IPS-NIHi7 (cell line): ENCODE measurements around the gene TAB3.
"Not testable (repeated sequence)": the region's sequence is repeated elsewhere in the genome, so short reads cannot be mapped to it uniquely, and the experiment has no call there.

Experiments
- DNase-seq: peaks from one replicate; pipeline ENCODE4 v3.0.0; 2012; ENCODE audit warnings: mixed read lengths; ENCODE audit errors: extremely low spot score

TAB3 gene

GRCh38 chrX:30816079-30816478 lies 73.0 kb downstream of the TAB3 start:
- DNase-seq, result no peak

GRCh38 chrX:30814978-30815377 lies 74.1 kb downstream of the TAB3 start:
- DNase-seq, result no peak

GRCh38 chrX:30812326-30812725 lies 76.7 kb downstream of the TAB3 start:
- no peak for DNase-seq

- DNase-seq, result no peak
Measured at GRCh38 chrX:30806187-30806728, 82.8 kb downstream of the TAB3 start.

- DNase-seq, result no peak
Measured at GRCh38 chrX:30804462-30804861, 84.6 kb downstream of the TAB3 start.

- DNase-seq, result no peak
Measured at GRCh38 chrX:30800901-30801300, 88.2 kb downstream of the TAB3 start.

- no peak for DNase-seq
Measured at GRCh38 chrX:30799327-30799726, 89.7 kb downstream of the TAB3 start.

GRCh38 chrX:30798810-30799209 lies 90.2 kb downstream of the TAB3 start:
- DNase-seq, result no peak

- DNase-seq, result not testable (repeated sequence)
Measured at GRCh38 chrX:30797301-30797700, 91.8 kb downstream of the TAB3 start.

- no peak for DNase-seq
Measured at GRCh38 chrX:30795981-30796958, 92.8 kb downstream of the TAB3 start.

GRCh38 chrX:30794497-30794896 lies 94.6 kb downstream of the TAB3 start:
- no peak for DNase-seq

- no peak for DNase-seq
Measured at GRCh38 chrX:30793767-30794103, 95.3 kb downstream of the TAB3 start.

GRCh38 chrX:30793075-30793766 lies 95.8 kb downstream of the TAB3 start:
- DNase-seq, result no peak

GRCh38 chrX:30791296-30792278 lies 97.5 kb downstream of the TAB3 start:
- no peak for DNase-seq

- no peak for DNase-seq
Measured at GRCh38 chrX:30787012-30787411, 102.0 kb downstream of the TAB3 start.

- DNase-seq, result no peak
Measured at GRCh38 chrX:30786374-30786773, 102.7 kb downstream of the TAB3 start.

- DNase-seq, result no peak
Measured at GRCh38 chrX:30781711-30782444, 107.2 kb downstream of the TAB3 start.

GRCh38 chrX:30779453-30780030 lies 109.5 kb downstream of the TAB3 start:
- DNase-seq, result no peak

- DNase-seq, result no peak
Measured at GRCh38 chrX:30777575-30777974, 111.5 kb downstream of the TAB3 start.
